Adrenal gland (tissue), 5 donors: Measurements from ENCODE around the gene TSN.

ENCODE experiments used
- POLR2A ChIP-seq, 2 donors: fragments of 450-650 bp; IDR thresholded peaks; one replicate each; pipeline ENCODE4 v1.6.1; 2017; ENCODE audit warnings: antibody characterized with exemption in 2 of 2, mild to moderate bottlenecking in 2 of 2, moderate library complexity in 1 of 2
- TF ChIP-seq, protein P1 (sequence below), 6 experiments: fragments of 450-650 bp in 4 of 6; fragments of 200-600 bp in 2 of 6; sonication (generic) in 1 of 6; IDR thresholded peaks; 1 replicate in 5 of 6; 2 replicates in 1 of 6; pipeline versions ENCODE4 v1.5.1 to v1.8.0; 2016 to 2021; ENCODE audit warnings: antibody characterized with exemption in 6 of 6, mild to moderate bottlenecking in 2 of 6, moderate library complexity in 1 of 6
- donor health status: DM: no; HTN: no; CAD: no.

DNA sequence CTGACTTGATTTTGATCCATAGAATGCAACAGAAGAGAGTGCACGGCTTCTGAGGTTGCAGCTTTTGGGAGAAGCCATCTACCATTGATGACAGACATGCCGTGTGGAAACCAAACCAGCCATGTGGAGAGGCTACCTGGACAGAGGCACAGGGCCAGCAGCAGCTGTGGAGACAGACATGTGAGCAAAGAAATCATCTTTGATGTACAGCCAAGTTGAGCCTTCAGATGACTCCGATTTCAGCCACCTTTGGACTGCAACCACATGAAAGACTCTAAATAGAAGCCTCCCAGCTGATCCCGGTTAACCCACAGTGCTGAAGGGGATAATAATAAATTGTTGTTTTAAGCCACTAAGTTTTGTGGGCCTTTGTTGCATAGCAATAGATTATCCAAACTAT is 54.2 kb downstream of the TSN start:
- TF ChIP-seq, protein P1, sequence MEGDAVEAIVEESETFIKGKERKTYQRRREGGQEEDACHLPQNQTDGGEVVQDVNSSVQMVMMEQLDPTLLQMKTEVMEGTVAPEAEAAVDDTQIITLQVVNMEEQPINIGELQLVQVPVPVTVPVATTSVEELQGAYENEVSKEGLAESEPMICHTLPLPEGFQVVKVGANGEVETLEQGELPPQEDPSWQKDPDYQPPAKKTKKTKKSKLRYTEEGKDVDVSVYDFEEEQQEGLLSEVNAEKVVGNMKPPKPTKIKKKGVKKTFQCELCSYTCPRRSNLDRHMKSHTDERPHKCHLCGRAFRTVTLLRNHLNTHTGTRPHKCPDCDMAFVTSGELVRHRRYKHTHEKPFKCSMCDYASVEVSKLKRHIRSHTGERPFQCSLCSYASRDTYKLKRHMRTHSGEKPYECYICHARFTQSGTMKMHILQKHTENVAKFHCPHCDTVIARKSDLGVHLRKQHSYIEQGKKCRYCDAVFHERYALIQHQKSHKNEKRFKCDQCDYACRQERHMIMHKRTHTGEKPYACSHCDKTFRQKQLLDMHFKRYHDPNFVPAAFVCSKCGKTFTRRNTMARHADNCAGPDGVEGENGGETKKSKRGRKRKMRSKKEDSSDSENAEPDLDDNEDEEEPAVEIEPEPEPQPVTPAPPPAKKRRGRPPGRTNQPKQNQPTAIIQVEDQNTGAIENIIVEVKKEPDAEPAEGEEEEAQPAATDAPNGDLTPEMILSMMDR (IDR thresholded peaks at IDR 0.05): no peak
- no peak for TF ChIP-seq POLR2A (IDR thresholded peaks at IDR 0.05)
